ENCODE measurements around the gene MAP2K1. TPM values are rescaled to one million over a fixed set of nuclear protein-coding genes. Genes with fewer than 3 reads are reported as not detected.

Gene MAP2K1
- total RNA-seq, 3 donors from 2014 or later = 29.2 to 59.7 (median 38.5) TPM

DNA sequence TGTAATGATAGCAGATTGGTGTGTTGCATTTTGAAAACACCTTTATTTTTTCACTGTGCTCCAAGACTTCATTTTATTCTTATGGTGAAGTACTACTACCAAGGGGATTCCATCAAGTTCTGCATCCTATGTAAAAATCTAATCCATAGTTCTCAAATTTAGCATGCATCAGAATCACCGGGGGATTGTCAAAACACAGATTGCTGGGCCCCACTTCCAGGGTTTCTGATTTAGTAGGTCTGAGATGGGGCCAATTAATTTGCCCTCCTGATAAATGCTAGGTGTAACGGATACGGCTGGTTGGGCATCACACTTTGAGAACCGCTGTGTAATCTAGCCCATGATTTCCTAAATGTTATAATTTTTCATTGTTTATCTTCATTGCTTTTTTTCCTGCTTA, 119.1 kb downstream of the MAP2K1 start:
- Histone ChIP-seq H3K27ac (peak overlapping the region; percentile 96), H3K9me3 (no peaks in the 10 kb centered on the region), H3K4me1 (peaks cover 9% of the 10 kb centered on the region in 2 donors), H3K27me3 (no peaks in the 10 kb centered on the region), H3K36me3 (peaks cover 5% of the 10 kb centered on the region), H3K4me3 (peak overlapping the region; percentile 85 to 99 (median 92))
- no peak for DNase-seq (ENCODE audit: low spot score in 2 of 2)
- TF ChIP-seq, protein P1, sequence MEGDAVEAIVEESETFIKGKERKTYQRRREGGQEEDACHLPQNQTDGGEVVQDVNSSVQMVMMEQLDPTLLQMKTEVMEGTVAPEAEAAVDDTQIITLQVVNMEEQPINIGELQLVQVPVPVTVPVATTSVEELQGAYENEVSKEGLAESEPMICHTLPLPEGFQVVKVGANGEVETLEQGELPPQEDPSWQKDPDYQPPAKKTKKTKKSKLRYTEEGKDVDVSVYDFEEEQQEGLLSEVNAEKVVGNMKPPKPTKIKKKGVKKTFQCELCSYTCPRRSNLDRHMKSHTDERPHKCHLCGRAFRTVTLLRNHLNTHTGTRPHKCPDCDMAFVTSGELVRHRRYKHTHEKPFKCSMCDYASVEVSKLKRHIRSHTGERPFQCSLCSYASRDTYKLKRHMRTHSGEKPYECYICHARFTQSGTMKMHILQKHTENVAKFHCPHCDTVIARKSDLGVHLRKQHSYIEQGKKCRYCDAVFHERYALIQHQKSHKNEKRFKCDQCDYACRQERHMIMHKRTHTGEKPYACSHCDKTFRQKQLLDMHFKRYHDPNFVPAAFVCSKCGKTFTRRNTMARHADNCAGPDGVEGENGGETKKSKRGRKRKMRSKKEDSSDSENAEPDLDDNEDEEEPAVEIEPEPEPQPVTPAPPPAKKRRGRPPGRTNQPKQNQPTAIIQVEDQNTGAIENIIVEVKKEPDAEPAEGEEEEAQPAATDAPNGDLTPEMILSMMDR (IDR thresholded peaks at IDR 0.05) = no peak
- TF ChIP-seq POLR2AphosphoS5 (IDR thresholded peaks at IDR 0.05) = no peak
- no peak for TF ChIP-seq POLR2A (IDR thresholded peaks at IDR 0.05)
- intact Hi-C loops (cut with DNase I; ENCODE audit: low total_unique reads) = no loop called here

DNA sequence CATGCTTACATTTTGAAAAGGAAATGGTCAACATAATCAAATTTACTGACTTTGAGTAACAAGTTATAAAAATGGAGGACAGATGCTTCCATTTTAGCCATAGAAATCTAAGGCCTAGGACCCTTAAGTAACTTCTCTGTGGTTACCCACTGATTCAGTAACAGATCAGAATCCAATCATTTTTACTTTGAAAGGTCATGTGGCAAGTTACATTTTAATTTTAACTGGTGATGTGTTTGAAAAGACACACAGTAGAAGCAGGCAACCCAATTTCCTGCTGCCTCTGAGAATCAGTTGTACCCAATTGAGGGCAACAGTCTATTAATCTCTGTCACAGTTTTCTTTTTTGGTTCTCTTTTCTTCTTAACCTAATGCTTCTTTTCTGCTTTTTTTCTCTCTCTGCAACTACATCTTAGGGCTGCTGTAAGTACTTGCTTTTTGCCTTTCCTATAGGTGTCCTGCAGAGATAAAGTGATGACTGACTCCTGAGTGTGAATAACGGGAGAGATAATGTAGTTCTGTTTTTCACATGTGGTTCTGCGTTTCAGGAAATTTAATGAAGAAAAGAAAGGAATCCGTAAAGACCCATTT, 121.7 kb downstream of the MAP2K1 start:
- DNase-seq (ENCODE audit: low spot score in 2 of 2) = no peak
- Histone ChIP-seq H3K27ac (no peak overlapping the region), H3K27me3 (no peaks in the 10 kb centered on the region), H3K36me3 (no peaks in the 10 kb centered on the region), H3K9me3 (no peaks in the 10 kb centered on the region), H3K4me3 (no peak overlapping the region), H3K4me1 (peaks cover 1 to 5% of the 10 kb centered on the region in 2 donors)
- intact Hi-C loops (cut with DNase I; ENCODE audit: low total_unique reads) = no loop called here
- TF ChIP-seq, protein P1 (IDR thresholded peaks at IDR 0.05) = no peak
- TF ChIP-seq POLR2A (IDR thresholded peaks at IDR 0.05) (no peak), POLR2AphosphoS5 (IDR thresholded peaks at IDR 0.05) (no peak)

DNA sequence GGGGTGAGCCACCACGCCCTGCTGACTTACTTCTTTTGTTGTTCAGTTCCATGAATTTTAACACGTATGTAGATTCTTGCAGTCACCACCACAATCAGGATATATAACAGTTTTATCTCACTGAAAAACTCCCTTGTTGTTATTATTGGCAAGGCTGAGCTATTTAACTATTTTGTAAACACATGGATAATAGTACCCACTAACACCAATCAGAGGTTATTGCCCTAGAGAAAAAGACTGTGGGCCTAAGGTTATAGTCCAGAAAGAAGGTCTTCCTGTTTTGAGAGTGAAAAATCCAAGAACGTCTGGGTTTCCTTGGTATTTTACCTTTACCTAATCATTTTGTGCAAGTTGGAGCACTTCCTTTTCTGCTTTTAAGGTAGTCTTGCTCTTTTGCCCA, 127.9 kb downstream of the MAP2K1 start:
- no peak overlapping the region for H3K4me3 ChIP-seq
- intact Hi-C loops (cut with DNase I; ENCODE audit: low total_unique reads) = no loop called here

GRCh38 chr15:66515901-66516322, 129.2 kb downstream of the MAP2K1 start:
- H3K27me3 ChIP-seq = no peaks in the 10 kb centered on the region
- intact Hi-C loops (cut with DNase I; ENCODE audit: low total_unique reads) = no loop called here
- H3K36me3 ChIP-seq = no peaks in the 10 kb centered on the region
- no peaks in the 10 kb centered on the region for H3K4me1 ChIP-seq
- H3K9me3 ChIP-seq = no peaks in the 10 kb centered on the region
- DNase-seq (ENCODE audit: low spot score in 2 of 2) = no peak
- no peak overlapping the region for H3K4me3 ChIP-seq
- no peak overlapping the region for H3K27ac ChIP-seq
- no peak for TF ChIP-seq POLR2AphosphoS5 (IDR thresholded peaks at IDR 0.05)
- TF ChIP-seq POLR2A (IDR thresholded peaks at IDR 0.05) = no peak
- TF ChIP-seq, protein P1 (IDR thresholded peaks at IDR 0.05) = no peak

More for the DNA sequence above, 127.9 kb downstream of the MAP2K1 start:
- Histone ChIP-seq H3K4me1 (no peaks in the 10 kb centered on the region), H3K27ac (no peak overlapping the region), H3K9me3 (no peaks in the 10 kb centered on the region), H3K36me3 (no peaks in the 10 kb centered on the region), H3K27me3 (no peaks in the 10 kb centered on the region)
- no peak for TF ChIP-seq POLR2A (IDR thresholded peaks at IDR 0.05)
- TF ChIP-seq POLR2AphosphoS5 (IDR thresholded peaks at IDR 0.05) = no peak
- TF ChIP-seq, protein P1 (IDR thresholded peaks at IDR 0.05) = no peak
- no peak for DNase-seq (ENCODE audit: low spot score in 2 of 2)

DNA sequence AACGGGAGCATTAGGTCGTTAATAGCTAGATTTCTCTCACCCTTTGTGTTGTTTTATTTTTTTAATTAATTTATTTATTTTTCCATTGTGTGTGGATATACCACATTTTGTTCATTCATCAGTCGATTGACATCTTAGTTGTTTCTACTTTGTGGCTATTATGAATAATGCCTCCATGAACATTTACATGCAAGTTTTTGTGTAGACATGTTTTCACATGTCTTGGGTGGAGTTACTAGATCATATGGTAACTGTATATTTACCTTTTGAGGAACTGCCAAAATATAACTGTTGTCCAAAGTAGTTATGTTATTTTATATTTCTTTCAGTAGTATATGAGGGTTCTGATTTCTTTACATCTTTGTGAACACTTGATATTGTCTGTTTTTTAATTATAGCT, 137.2 kb downstream of the MAP2K1 start:
- Histone ChIP-seq H3K27ac (no peak overlapping the region), H3K9me3 (no peaks in the 10 kb centered on the region), H3K4me3 (no peak overlapping the region), H3K4me1 (no peaks in the 10 kb centered on the region), H3K36me3 (no peaks in the 10 kb centered on the region), H3K27me3 (no peaks in the 10 kb centered on the region)
- no peak for TF ChIP-seq POLR2A (IDR thresholded peaks at IDR 0.05)
- TF ChIP-seq, protein P1 (IDR thresholded peaks at IDR 0.05) = no peak
- no peak for TF ChIP-seq POLR2AphosphoS5 (IDR thresholded peaks at IDR 0.05)
- no peak for DNase-seq (ENCODE audit: low spot score in 2 of 2)
- intact Hi-C loops (cut with DNase I; ENCODE audit: low total_unique reads) = no loop called here

Measured in breast epithelium (tissue), 4 donors.